Panc1 (cell line): Measurements from ENCODE around the gene ZFAND3.

Experiments
- CTCF ChIP-seq: fragments of 450-650 bp; IDR thresholded peaks from 2 replicates; pipeline ENCODE4 v1.5.1; 2017; ENCODE audit warnings: mild to moderate bottlenecking
- TCF7L2 ChIP-seq: IDR thresholded peaks from 2 replicates; pipeline ENCODE4 v1.6.1; 2011; ENCODE audit warnings: mild to moderate bottlenecking, low read depth, low read length, inconsistent platforms

GRCh38 chr6:37816599-37817375 is 2.7 kb upstream of the ZFAND3 start:
- TF ChIP-seq CTCF (no peak), TCF7L2 (no peak)
